ENCODE data around the gene DNAH7. TPM values are rescaled to one million over a fixed set of nuclear protein-coding genes. Genes with fewer than 3 reads are reported as not detected.

Gene DNAH7
- total and polyA plus RNA-seq, 8 donors: 0.15 to 48.1 (median 0.98) TPM

DNA sequence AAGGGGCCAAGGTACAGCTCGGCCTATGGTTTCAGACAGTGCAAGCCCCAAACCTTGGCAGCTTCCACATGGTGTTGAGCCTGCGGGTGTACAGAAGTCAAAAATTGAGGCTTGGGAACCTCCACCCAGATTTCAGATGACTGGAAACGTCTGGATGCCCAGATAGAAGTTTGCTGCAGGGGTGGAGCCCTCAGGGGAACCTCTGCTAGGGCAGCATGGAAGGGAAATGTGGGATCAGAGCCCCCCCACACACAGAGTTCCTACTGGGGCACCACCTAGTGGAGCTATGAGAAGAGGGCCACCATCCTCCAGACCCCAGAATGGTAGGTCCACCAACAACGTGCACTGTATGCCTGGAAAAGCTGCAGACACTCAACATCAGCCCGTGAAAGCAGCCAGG is 15.0 kb upstream of the DNAH7 start:
- no peaks in the 10 kb centered on the region for H3K36me3 ChIP-seq
- H3K27ac ChIP-seq: no peak overlapping the region
- no peak for DNase-seq
- intact Hi-C loops (cut with DNase I; ENCODE audit: low total_unique reads): loop anchor here (10.0 kb wide), 1 partner anchor 201 kb away; no protein-coding TSS in a partner anchor
- TF ChIP-seq, protein P1, sequence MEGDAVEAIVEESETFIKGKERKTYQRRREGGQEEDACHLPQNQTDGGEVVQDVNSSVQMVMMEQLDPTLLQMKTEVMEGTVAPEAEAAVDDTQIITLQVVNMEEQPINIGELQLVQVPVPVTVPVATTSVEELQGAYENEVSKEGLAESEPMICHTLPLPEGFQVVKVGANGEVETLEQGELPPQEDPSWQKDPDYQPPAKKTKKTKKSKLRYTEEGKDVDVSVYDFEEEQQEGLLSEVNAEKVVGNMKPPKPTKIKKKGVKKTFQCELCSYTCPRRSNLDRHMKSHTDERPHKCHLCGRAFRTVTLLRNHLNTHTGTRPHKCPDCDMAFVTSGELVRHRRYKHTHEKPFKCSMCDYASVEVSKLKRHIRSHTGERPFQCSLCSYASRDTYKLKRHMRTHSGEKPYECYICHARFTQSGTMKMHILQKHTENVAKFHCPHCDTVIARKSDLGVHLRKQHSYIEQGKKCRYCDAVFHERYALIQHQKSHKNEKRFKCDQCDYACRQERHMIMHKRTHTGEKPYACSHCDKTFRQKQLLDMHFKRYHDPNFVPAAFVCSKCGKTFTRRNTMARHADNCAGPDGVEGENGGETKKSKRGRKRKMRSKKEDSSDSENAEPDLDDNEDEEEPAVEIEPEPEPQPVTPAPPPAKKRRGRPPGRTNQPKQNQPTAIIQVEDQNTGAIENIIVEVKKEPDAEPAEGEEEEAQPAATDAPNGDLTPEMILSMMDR (IDR thresholded peaks at IDR 0.05): no peak
- TF ChIP-seq EP300 (IDR thresholded peaks at IDR 0.05) (no peak), POLR2AphosphoS5 (IDR thresholded peaks at IDR 0.05) (no peak), POLR2A (IDR thresholded peaks at IDR 0.05) (no peak)
- H3K4me3 ChIP-seq: no peak overlapping the region
- H3K27me3 ChIP-seq: no peaks in the 10 kb centered on the region
- 75 to 93% (median 90%) methylated on average over 5 of the region's 5 CpGs for WGBS, 5 donors
- H3K4me1 ChIP-seq: peaks cover 0 to 13% (median 5%) of the 10 kb centered on the region in 4 donors
- peaks cover 0 to 17% (median 0%) of the 10 kb centered on the region in 4 donors for H3K9me3 ChIP-seq

DNA sequence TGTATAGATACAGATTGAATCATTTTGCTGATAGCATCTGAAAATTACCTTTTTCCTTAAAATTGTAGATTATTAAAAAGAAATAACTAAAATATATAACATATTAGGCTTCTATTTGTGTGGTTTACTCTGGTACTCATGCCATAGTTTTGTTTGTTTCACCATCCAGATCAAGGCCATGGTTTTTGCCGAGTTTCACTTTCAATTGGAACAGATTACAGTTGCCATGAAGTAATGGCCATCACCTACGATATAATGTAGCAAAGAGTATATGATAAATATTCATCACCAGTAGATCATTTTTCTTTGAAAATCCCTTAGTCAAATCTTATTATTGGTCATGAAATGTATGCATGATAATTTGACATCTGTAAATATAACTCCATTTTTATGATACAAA is 11.9 kb upstream of the DNAH7 start:
- intact Hi-C loops (cut with DNase I; ENCODE audit: low total_unique reads): loop anchor here (10.0 kb wide), 1 partner anchor 204 kb away; no protein-coding TSS in a partner anchor
- DNase-seq: no peak
- no peak overlapping the region for H3K4me3 ChIP-seq
- TF ChIP-seq, protein P1 (IDR thresholded peaks at IDR 0.05): no peak
- TF ChIP-seq POLR2AphosphoS5 (IDR thresholded peaks at IDR 0.05): no peak
- no peak for TF ChIP-seq EP300 (IDR thresholded peaks at IDR 0.05)
- no peak for TF ChIP-seq POLR2A (IDR thresholded peaks at IDR 0.05)
- no peaks in the 10 kb centered on the region for H3K27me3 ChIP-seq
- WGBS, 5 donors: 40 to 75% (median 49%) methylated on average over 2 of the region's 2 CpGs
- H3K4me1 ChIP-seq: peaks cover 0 to 18% (median 7%) of the 10 kb centered on the region in 4 donors
- no peak overlapping the region for H3K27ac ChIP-seq
- peaks cover 0 to 17% (median 0%) of the 10 kb centered on the region in 4 donors for H3K9me3 ChIP-seq
- no peaks in the 10 kb centered on the region for H3K36me3 ChIP-seq

DNA sequence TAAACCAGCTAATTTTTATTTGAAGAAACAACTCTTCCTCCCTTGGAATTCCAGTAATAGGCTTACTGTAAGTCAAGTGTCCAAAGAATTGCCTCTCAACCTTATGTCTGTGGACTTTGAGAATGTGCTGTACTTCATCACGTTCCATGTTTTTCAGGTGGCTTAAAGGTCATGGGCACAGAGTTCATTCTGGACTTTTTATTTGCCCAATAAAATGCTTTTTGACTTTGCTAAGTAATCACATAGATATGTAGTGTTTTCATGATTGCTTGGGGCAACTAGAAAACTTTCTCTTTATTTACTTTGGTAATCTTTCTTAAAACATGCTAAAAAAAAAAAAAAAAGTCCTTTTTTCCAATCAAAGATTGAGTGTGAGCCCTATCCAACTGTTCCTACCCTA is 10.4 kb upstream of the DNAH7 start:
- no peaks in the 10 kb centered on the region for H3K27me3 ChIP-seq
- WGBS, 5 donors: 18 to 42% (median 30%) methylated on average over 1 of the region's 1 CpG
- no peak overlapping the region for H3K27ac ChIP-seq
- no peak for TF ChIP-seq EP300 (IDR thresholded peaks at IDR 0.05)
- TF ChIP-seq POLR2A (IDR thresholded peaks at IDR 0.05): no peak
- TF ChIP-seq, protein P1 (IDR thresholded peaks at IDR 0.05): no peak
- TF ChIP-seq POLR2AphosphoS5 (IDR thresholded peaks at IDR 0.05): no peak
- DNase-seq: peak in 1 of 2 donors; percentile 48
- no peak overlapping the region for H3K4me3 ChIP-seq
- no peaks in the 10 kb centered on the region for H3K36me3 ChIP-seq
- peaks cover 0 to 13% (median 0%) of the 10 kb centered on the region in 4 donors for H3K9me3 ChIP-seq
- intact Hi-C loops (cut with DNase I; ENCODE audit: low total_unique reads): loop anchor here (10.0 kb wide), 1 partner anchor 256 kb away; no protein-coding TSS in a partner anchor
- H3K4me1 ChIP-seq: peaks cover 0 to 18% (median 7%) of the 10 kb centered on the region in 4 donors

DNA sequence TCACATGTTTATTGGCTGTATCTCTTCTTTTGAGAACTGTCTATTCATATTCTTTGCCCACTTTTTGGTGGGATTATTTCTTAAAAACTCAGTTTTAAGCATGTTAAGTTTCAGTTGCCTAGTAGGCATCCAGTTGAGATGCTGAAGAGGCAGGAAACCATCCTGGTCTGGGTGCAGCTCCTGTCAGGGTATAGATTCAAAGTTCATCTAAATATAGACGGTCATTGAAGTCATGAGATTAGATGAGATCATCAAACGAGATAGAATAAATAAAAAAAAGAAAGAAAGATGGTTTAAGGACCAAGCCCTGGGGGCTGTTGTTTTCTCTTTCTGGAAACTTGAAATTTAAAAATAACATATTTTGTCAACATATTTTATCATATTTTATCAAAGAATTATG is 9.2 kb upstream of the DNAH7 start:
- H3K27ac ChIP-seq: no peak overlapping the region
- 28 to 50% (median 37%) methylated on average over 2 of the region's 2 CpGs for WGBS, 5 donors
- H3K36me3 ChIP-seq: no peaks in the 10 kb centered on the region
- peaks cover 0 to 1% (median 0%) of the 10 kb centered on the region in 4 donors for H3K9me3 ChIP-seq
- peaks cover 0 to 18% (median 7%) of the 10 kb centered on the region in 4 donors for H3K4me1 ChIP-seq
- intact Hi-C loops (cut with DNase I; ENCODE audit: low total_unique reads): loop anchor here (10.0 kb wide), 1 partner anchor 257 kb away; no protein-coding TSS in a partner anchor
- H3K27me3 ChIP-seq: no peaks in the 10 kb centered on the region
- DNase-seq: no peak
- TF ChIP-seq POLR2A (IDR thresholded peaks at IDR 0.05) (no peak), EP300 (IDR thresholded peaks at IDR 0.05) (no peak), POLR2AphosphoS5 (IDR thresholded peaks at IDR 0.05) (no peak)
- TF ChIP-seq, protein P1 (IDR thresholded peaks at IDR 0.05): no peak
- no peak overlapping the region for H3K4me3 ChIP-seq
